HG03571 (cell line): Measurements from ENCODE around the gene PNKP.

ENCODE experiments used
- ATAC-seq: cut with Tn5 transposase; IDR thresholded peaks from one replicate; pipeline ENCODE4 v1.9.1; 2021; ENCODE audit not compliant: unreplicated experiment

The PNKP gene

DNA sequence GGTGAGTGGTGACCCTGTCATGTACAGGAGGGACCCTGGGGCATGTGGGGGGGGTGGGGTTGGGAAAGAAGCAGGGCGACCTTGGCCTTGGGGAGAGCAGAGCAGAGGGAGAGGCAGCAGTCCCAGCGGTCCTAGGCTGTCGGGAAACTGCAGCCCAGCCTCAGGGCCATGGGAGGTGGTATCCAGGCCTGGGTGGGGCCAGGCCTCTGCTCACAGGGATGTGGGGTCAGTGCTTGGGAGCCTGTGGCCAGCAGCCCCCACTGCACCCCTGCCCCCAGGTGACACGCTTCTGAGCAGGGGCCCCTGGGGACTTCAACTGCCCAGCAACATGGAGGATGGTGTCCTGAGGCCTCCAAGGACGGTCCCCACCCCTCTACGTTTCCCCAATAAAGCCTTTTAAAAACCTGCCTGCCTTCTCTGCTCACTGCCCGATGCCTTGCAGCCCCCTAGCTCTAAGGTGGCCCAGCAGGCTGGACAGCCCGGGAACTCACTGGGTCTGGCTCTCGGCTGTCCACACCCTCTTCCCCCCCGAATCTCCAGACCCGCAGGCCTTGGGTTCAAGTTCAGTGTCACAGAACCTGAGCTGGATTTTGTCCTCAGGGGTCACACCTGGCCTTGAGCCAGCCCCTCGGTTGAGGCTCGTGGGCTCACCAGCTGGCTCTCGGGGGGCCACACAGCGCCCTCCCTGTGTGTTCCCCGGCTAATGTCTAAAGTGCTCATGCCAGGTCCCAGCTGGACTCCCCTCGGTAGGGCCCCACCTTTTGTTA, 6.9 kb downstream of the PNKP start:
- no peak for ATAC-seq

- no peak for ATAC-seq
Observed at GRCh38 chr19:49859682-49860335, 7.6 kb downstream of the PNKP start.

GRCh38 chr19:49858088-49858985, 9.0 kb downstream of the PNKP start:
- ATAC-seq: no peak

DNA sequence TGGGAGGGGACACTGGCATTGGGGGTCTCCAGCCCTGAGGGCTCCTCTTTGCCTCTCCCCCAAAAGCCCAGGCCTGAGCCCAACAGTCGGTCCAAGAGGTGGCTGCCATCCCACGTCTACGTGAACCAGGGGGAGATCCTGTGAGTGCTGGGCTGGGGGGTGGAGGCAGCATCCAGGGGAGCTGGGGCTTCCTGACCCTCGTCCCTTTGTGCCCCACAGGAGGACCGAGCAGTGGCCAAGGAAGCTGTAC, 9.6 kb downstream of the PNKP start:
- no peak for ATAC-seq

DNA sequence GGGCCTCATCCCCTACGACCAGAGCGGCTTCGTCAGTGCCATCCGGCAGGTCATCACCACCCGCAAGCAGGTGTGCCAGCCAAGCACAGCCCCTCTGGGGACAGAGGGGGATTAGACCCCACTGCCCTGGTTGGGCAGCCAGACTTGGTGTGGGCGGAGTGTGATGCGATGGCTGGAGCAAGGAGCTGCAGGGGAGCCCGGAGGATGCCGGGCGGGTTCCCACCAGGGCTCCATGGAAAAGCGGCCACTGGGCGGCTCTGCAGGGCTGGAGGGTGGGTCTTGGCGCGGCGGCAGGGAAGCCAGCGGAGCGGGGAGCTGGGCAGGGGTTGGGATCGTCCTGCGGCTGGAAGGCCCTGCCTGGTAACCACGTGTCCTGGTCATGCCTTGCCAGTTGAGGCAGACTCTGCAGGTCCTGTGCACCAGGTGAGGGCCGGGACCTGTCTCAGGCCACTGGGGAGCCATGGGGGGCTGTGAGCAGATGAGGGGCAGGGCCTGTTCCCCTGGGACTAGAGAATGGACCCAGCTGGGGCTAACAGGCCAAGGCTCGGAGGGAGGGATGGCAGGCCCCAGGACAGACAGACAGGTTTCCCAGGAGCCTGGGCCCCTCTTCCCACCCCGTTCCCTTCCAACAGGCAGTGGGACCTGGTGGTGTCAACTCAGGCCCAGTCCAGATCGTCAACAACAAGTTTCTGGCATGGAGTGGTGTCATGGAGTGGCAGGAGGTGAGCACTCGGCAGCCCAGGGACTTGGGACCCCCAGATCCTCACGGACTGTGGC, 10.1 kb downstream of the PNKP start:
- no peak for ATAC-seq

DNA sequence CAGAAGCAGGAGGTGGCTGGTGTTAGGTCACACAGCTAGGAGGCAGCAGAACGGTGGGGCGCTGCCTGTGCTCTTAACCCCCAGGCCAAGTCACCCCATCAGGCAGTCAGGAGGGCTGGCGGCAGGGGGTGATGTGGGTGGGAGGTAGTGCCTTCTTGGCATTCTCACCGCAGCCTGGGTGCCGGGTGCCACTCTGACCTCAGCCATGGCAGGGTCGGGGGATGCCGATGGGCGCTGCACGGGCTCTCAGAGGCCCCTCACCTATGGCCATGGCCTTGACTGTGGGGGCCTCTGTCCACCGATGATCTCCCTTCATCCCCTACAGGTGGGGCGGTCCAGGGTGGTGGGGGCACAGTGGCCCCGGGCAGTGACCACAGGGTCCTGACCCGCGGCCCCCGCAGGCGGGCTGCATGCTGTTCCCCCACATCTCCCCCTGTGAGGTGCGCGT, 10.8 kb downstream of the PNKP start:
- ATAC-seq: no peak

DNA sequence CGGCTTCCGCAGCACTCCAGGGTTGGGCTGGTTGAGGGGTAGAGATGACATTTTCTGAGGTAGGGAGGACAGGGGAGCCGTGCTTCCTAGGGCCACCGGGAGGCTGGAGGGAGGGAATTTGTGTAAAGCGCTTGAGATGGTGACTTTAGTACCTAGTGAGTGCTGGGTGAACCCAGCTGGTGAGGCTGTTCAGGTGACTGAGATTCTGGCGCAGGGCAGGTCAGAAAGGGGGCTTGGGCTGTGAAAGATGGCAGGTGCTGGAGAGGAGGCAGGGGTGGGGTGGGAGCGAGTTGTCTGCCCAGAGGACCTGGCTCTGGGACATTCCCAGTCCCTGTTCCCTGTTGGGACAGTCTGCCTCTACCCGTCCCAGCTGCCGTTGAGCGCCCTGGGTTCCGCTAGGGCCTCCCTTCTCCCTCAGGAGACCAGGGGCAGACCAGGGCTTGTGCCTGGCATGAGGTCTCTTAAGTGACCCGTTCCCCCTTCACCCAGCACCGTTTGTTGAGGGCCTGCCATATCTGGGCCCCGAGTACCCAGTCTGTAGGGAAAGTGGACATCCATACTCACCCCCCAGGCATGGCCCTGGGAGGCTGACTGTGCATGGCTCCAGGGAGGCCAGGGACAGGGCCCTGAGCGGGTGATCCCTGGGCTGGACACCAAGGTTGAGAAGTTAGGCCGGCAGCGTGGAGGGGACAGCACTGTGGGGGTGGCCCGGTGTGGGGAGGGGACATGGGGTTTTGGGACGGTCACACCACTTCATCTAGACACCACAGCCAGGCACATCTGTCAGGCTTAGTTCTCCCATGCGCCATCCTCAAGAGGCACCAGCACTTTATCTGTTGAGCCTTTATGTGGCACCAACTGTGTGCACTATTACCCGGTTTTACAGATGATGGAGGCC, 11.5 kb downstream of the PNKP start:
- no peak for ATAC-seq

DNA sequence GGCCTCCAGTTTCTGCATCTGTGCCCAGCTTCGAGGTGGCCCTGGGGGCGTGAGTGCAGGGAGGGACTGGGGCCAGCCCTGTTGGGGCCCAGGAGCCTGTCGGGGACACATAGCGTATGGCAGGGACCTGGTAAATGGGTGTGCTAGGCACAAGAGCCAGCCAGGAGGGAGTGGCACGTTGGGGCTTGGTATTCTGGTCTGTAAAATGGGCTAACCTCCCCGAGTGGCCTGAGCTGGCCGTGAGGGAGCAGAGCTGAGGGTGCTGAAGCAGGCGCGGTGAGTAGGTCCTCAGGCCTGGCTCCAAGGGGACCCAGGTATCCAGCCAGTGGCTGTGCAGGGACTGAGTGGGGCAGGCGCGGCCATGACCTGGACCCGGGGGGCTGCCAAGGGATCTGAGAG, 12.1 kb downstream of the PNKP start:
- no peak for ATAC-seq

DNA sequence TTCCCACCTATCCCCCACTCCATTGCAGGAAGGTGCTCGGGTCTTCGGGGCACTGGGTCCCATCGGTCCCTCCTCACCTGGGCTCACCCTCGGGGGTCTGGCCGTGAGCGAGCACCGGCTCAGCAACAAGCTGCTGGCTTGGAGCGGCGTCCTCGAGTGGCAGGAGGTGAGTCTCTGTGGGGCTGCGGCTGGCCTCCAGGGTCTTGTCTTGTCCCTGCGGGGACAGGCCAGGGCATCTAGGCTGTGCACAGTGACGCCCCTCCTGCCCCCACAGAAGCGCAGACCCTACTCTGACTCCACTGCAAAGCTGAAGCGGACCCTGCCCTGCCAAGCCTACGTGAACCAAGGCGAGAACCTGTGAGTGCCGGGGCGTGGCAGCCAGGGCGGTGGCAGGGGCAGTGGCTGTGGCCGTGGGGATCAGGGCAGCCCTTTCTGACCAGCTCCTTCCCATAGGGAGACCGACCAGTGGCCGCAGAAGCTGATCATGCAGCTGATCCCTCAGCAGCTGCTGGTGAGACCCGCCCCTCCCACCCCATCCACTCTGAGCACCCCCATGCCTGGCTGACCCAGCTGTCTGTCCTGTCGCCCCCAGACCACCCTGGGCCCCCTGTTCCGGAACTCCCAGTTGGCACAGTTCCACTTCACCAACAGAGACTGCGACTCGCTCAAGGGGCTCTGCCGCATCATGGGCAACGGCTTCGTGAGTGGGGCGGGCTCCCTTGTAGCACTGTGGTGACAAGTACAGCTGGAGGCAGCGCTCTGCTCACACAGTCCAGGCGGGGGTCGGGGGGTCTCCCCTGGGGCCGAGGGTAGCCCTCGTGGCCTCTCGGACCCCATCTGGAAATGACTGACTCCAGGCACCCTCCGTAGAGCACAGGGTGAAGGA, 12.8 kb downstream of the PNKP start:
- no peak for ATAC-seq

DNA sequence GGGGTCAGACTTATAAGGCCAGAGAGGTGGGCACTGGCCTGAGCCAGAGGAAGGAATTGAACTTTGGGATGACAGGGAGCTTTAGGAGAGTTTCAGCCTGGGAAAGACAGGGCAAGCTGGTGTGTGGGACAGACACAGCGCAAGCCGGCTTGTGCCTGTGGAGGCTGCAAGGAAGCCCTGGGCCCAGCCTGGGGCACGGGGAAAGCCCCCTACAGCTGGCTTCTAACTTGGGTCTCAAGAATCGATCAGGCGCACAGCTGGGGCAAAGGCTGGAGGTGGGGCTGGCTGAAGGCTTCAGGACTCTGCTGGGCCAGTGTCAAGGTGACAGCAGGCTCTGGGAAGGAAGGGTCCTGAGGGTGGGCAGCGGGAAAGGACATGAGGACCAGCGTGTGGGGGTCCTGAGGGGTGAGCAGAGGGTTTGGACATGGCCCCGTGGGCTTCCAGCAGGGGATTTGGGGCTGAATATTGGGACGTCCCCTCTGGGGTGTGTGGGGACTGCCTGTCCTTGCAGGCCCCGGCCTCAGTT, 13.5 kb downstream of the PNKP start:
- no peak for ATAC-seq

- ATAC-seq: no peak
Observed at GRCh38 chr19:49852631-49853126, 14.7 kb downstream of the PNKP start.

- no peak for ATAC-seq
Observed at GRCh38 chr19:49851456-49852259, 15.7 kb downstream of the PNKP start.

GRCh38 chr19:49850487-49851342, 16.7 kb downstream of the PNKP start, which contains the start of gene PTOV1:
Gene PTOV1, plus strand, starts transcription at chr19:49851159.
- ATAC-seq: peak; percentile 73

GRCh38 chr19:49850221-49850486, 17.2 kb downstream of the PNKP start:
- no peak for ATAC-seq

GRCh38 chr19:49849433-49850220, 17.7 kb downstream of the PNKP start:
- no peak for ATAC-seq

- no peak for ATAC-seq
Observed at GRCh38 chr19:49848938-49849337, 18.4 kb downstream of the PNKP start.
